Bone marrow (tissue), 2 donors: ENCODE results near the gene CNN3.

Experiments used
- DNase-seq, 2 donors: peaks; one replicate each; lab custom pipeline; 2025; lab: John Stamatoyannopoulos, UW

The CNN3 gene

GRCh38 chr1:94856004-94856403 is 70.9 kb downstream of the CNN3 start:
- no peak for DNase-seq

- no peak for DNase-seq
Measured at GRCh38 chr1:94855307-94855700, 71.6 kb downstream of the CNN3 start.

- peak; percentile 17 to 72 for DNase-seq
Measured at GRCh38 chr1:94854458-94855306, 72.2 kb downstream of the CNN3 start.

- no peak for DNase-seq
Measured at GRCh38 chr1:94852788-94853187, 74.1 kb downstream of the CNN3 start.

- DNase-seq, result no peak
Measured at GRCh38 chr1:94851571-94851970, 75.3 kb downstream of the CNN3 start.
